GM12878 (cell line): ENCODE results near the gene ZBTB21. TPM values are rescaled to one million over a fixed set of nuclear protein-coding genes. Genes with fewer than 3 reads are reported as not detected.

Experiments
- ATAC-seq: fragments of 200-7000 bp; cut with Tn5 transposase; 3 replicates; pipeline ENCODE4 v1.9.1; 2020; ENCODE audit warnings: mild to moderate bottlenecking, moderate library complexity
- BruUV-seq: library from RNA; stranded (reverse); fragments of 400-500 nt; replicated peaks from 2 replicates; lab custom pipeline; 2021; lab: Mats Ljungman, UMichigan
- CTCF ChIA-PET: fragments of 300-600 bp; sonication (Branson Sonifier 250); formaldehyde crosslinking; extraction: SDS; loops from one replicate; lab custom pipeline; 2021; ENCODE audit warnings: inconsistent platforms; lab: Yijun Ruan, JAX
- POLR2A ChIA-PET: fragments of 350-600 bp; formaldehyde crosslinking; extraction: SDS; loops from one replicate; lab custom pipeline; 2021; ENCODE audit warnings: inconsistent platforms; lab: Charles Lee
- RAD21 ChIA-PET: fragments of 300-600 bp; sonication (Branson Sonifier 250); formaldehyde crosslinking; loops from one replicate; lab custom pipeline; 2023; ENCODE audit warnings: antibody characterized with exemption; ENCODE audit not compliant: unreplicated experiment; lab: Charles Lee
- SMC1A ChIA-PET: fragments of 300-600 bp; sonication (Branson Sonifier 250); formaldehyde crosslinking; loops from one replicate; lab custom pipeline; 2023; ENCODE audit not compliant: unreplicated experiment, uncharacterized antibody; lab: Charles Lee
- DNase-seq: peaks from one replicate; pipeline ENCODE4 v3.0.0-alpha.2; 2011; ENCODE audit warnings: low read depth, low spot score
- FAIRE-seq: peaks from 3 replicates; lab custom pipeline; 2011; peaks lifted over from hg19 to GRCh38; lab: Jason Lieb, UNC
- H2AFZ ChIP-seq: 2 replicates; pipeline ENCODE4 v1.6.0; 2011; ENCODE audit warnings: low read depth, low read length, control low read depth; ENCODE audit not compliant: control insufficient read depth
- H3K27ac ChIP-seq: 2 replicates; pipeline ENCODE4 v1.5.1; 2011; ENCODE audit warnings: control low read depth; ENCODE audit not compliant: control insufficient read depth, insufficient read depth
- H3K27me3 ChIP-seq, 2 experiments: replicated peaks in 1 of 2; 2 replicates each; pipeline versions ENCODE4 v1.6.0 to v1.6.1; 2011; ENCODE audit warnings: low read length in 1 of 2; ENCODE audit not compliant: control insufficient read depth in 2 of 2, insufficient read depth in 2 of 2
- H3K36me3 ChIP-seq, 2 experiments: 2 replicates each; pipeline ENCODE4 v1.5.1; 2011; ENCODE audit warnings: low read length in 1 of 2; ENCODE audit not compliant: control insufficient read depth in 2 of 2, insufficient read depth in 2 of 2
- H3K4me1 ChIP-seq: 2 replicates; pipeline ENCODE4 v1.6.1; 2011; ENCODE audit warnings: mild to moderate bottlenecking, low read length, moderate library complexity, mixed read lengths; ENCODE audit not compliant: control insufficient read depth, insufficient read depth
- H3K4me2 ChIP-seq: 2 replicates; pipeline ENCODE4 v1.6.0; 2011; ENCODE audit warnings: control low read depth; ENCODE audit not compliant: control insufficient read depth, insufficient read depth
- H3K4me3 ChIP-seq: fragments of 200-600 bp; sonication (generic); 2 replicates; pipeline ENCODE4 v1.5.1; 2016
- H3K79me2 ChIP-seq: 2 replicates; pipeline ENCODE4 v1.6.0; 2011; ENCODE audit warnings: low read length; ENCODE audit not compliant: control insufficient read depth, insufficient read depth
- H3K9ac ChIP-seq: 2 replicates; pipeline ENCODE4 v1.8.0; 2011; ENCODE audit warnings: low read length, control low read depth, mixed read lengths; ENCODE audit not compliant: control insufficient read depth, insufficient read depth
- H3K9me3 ChIP-seq: replicated peaks from 3 replicates; pipeline ENCODE4 v1.5.1; 2011; ENCODE audit warnings: mild to moderate bottlenecking, low read length; ENCODE audit not compliant: control insufficient read depth, insufficient read depth
- H4K20me1 ChIP-seq: 2 replicates; pipeline ENCODE4 v1.6.0; 2011; ENCODE audit not compliant: control insufficient read depth, insufficient read depth
- ATF7 ChIP-seq: fragments of 450-650 bp; IDR thresholded peaks from 2 replicates; pipeline ENCODE4 v1.6.1; 2016; ENCODE audit warnings: low read depth, mild to moderate bottlenecking
- BHLHE40 ChIP-seq, 2 experiments: fragments of 450-650 bp in 1 of 2; IDR thresholded peaks; 2 replicates each; pipeline ENCODE4 v1.6.1; 2011 to 2017; ENCODE audit warnings: low read depth in 2 of 2, borderline replicate concordance in 1 of 2, improper control_type of control experiment in 1 of 2, low read length in 1 of 2, mild to moderate bottlenecking in 1 of 2
- CREM ChIP-seq: IDR thresholded peaks from 2 replicates; pipeline ENCODE4 v1.6.1; 2014; ENCODE audit warnings: antibody characterized with exemption, low read depth
- ELK1 ChIP-seq: IDR thresholded peaks from 2 replicates; pipeline ENCODE4 v1.6.1; 2012; ENCODE audit warnings: low read depth, low read length, improper control_type of control experiment
- FOS ChIP-seq: IDR thresholded peaks from 3 replicates; pipeline ENCODE4 v1.6.1; 2011; ENCODE audit warnings: borderline replicate concordance; ENCODE audit not compliant: insufficient read length; ENCODE audit errors: extremely low read depth
- FOXK2 ChIP-seq: fragments of 450-650 bp; IDR thresholded peaks from 2 replicates; pipeline ENCODE4 v1.6.1; 2017; ENCODE audit warnings: mild to moderate bottlenecking, moderate library complexity
- IKZF1 ChIP-seq: fragments of 450-650 bp; conservative IDR thresholded peaks from 2 replicates; pipeline ENCODE4 v1.6.1; 2017; ENCODE audit warnings: antibody characterized with exemption, mild to moderate bottlenecking
- NFIC ChIP-seq: IDR thresholded peaks from 2 replicates; pipeline ENCODE4 v1.6.1; 2012; ENCODE audit warnings: low read depth, mild to moderate bottlenecking, inconsistent platforms, low read length, moderate library complexity
- NFYB ChIP-seq: IDR thresholded peaks from 2 replicates; pipeline ENCODE4 v1.6.1; 2011; ENCODE audit warnings: low read depth, mild to moderate bottlenecking, low read length, improper control_type of control experiment, moderate library complexity; ENCODE audit not compliant: insufficient read depth
- USF1 ChIP-seq: IDR thresholded peaks from 2 replicates; pipeline ENCODE4 v1.6.1; 2011; ENCODE audit warnings: borderline replicate concordance, low read depth, mild to moderate bottlenecking, moderate library complexity, mixed read lengths, low read length; ENCODE audit not compliant: insufficient read depth; ENCODE audit errors: extremely low read length
- ZBED1 ChIP-seq: IDR thresholded peaks from 2 replicates; pipeline ENCODE4 v1.6.1; 2016; ENCODE audit warnings: borderline replicate concordance
- ZZZ3 ChIP-seq: IDR thresholded peaks from 2 replicates; pipeline ENCODE4 v1.6.1; 2011; ENCODE audit warnings: low read depth; ENCODE audit not compliant: control insufficient read depth, insufficient read length
- WGBS: methylation state at CpG from one replicate; pipeline ENCODE4 v1.1.6; 2016; ENCODE audit warnings: low lambda C conversion rate; ENCODE audit not compliant: insufficient replicate concordance, insufficient coverage; ENCODE audit errors: missing lambda C conversion rate; 5-methylcytosine and 5-hydroxymethylcytosine counted together
- in situ Hi-C: fragments of 300-500 bp; cut with MboI; formaldehyde crosslinking; loops from 9 replicates; pipeline ENCODE4 v1.14.3; 2018; ENCODE audit warnings: mixed read lengths
- intact Hi-C: fragments of 100-400 bp; cut with micrococcal nuclease; formaldehyde crosslinking; loops from one replicate; pipeline ENCODE4 v1.14.2; 2022; ENCODE audit not compliant: unreplicated experiment
- polyA plus RNA-seq, 11 experiments: library from polyadenylated mRNA; depleted of rRNA in 4 of 11; unstranded in 6 of 11; stranded (reverse) in 5 of 11; fragments of >200 nt; fragmentation: Nextera tagmentation in 4 of 11; fragmentation: Illumina TruSeq in 1 of 11; extraction: Ambion mirVana in 4 of 11; extraction: Trizol in 1 of 11; gene quantifications; 1 replicate in 1 of 11; 2 replicates in 10 of 11; pipeline versions ENCODE4 v1.2.1 to v1.2.3, GENCODE V29; 2011 to 2016; ENCODE audit warnings: inconsistent platforms in 2 of 11, missing spikeins in 2 of 11, low read depth in 1 of 11
- total RNA-seq, 4 experiments: library from RNA; depleted of rRNA in 3 of 4; stranded (reverse); fragments of >200 nt in 3 of 4; fragmentation: Illumina TruSeq in 1 of 4; extraction: Trizol in 1 of 4; gene quantifications; 2 replicates each; pipeline versions ENCODE4 v1.2.1 to v1.2.3, GENCODE V29; 2013 to 2021
- TF ChIP-seq, protein P1 (sequence below): fragments of 150-350 bp; IDR thresholded peaks from 2 replicates; pipeline ENCODE4 v1.6.1; 2014; ENCODE audit warnings: mild to moderate bottlenecking, low read depth, low read length
- TF ChIP-seq, protein P2 (sequence below): IDR thresholded peaks from 2 replicates; pipeline ENCODE4 v1.6.1; 2011; ENCODE audit warnings: mild to moderate bottlenecking, low read depth, low read length, moderate library complexity; ENCODE audit not compliant: insufficient replicate concordance
- TF ChIP-seq, protein P3 (sequence below): fragments of 450-650 bp; formaldehyde crosslinking; IDR thresholded peaks from 2 replicates; pipeline ENCODE4 v1.4.0; 2022; ENCODE audit warnings: mild to moderate bottlenecking, moderate library complexity

The ZBTB21 gene
- total and polyA plus RNA-seq, 10 of the 15 experiments (the other 5 are each of a cell fraction or from before 2014, with no cell fraction given), result 1.8 to 21.6 (median 10.6) TPM

- no peaks in the 10 kb centered on the region for H3K79me2 ChIP-seq
- in situ Hi-C loops, result no loop called here
- no peak overlapping the region for H3K4me2 ChIP-seq
- H3K27ac ChIP-seq, result no peak overlapping the region
- no peak overlapping the region for H2AFZ ChIP-seq
- no peaks in the 10 kb centered on the region for H3K27me3 ChIP-seq
- CTCF ChIA-PET, result interaction anchor here (1.0 kb wide), 1 partner anchor 87 kb away, joined by 3 read pairs; no protein-coding TSS in a partner anchor
- no peaks in the 10 kb centered on the region for H4K20me1 ChIP-seq
- H3K9ac ChIP-seq, result no peak overlapping the region
- SMC1A ChIA-PET, result interaction anchor here (2.1 kb wide), 1 partner anchor 78 kb away, joined by 8 read pairs; no protein-coding TSS in a partner anchor
- no peaks in the 10 kb centered on the region for H3K9me3 ChIP-seq
- DNase-seq, result no peak
- WGBS, result 68% methylated on average over 4 of the region's 4 CpGs
- no peak for TF ChIP-seq FOXK2
- TF ChIP-seq FOS, result no peak
- TF ChIP-seq ZZZ3, result no peak
- no peak for TF ChIP-seq CREM
- no peak for TF ChIP-seq BHLHE40 (IDR thresholded peaks at IDR 0.05; ENCODE audit: borderline replicate concordance in 1 of 2, low read depth in 2 of 2, low read length in 1 of 2)
- TF ChIP-seq, protein P1, sequence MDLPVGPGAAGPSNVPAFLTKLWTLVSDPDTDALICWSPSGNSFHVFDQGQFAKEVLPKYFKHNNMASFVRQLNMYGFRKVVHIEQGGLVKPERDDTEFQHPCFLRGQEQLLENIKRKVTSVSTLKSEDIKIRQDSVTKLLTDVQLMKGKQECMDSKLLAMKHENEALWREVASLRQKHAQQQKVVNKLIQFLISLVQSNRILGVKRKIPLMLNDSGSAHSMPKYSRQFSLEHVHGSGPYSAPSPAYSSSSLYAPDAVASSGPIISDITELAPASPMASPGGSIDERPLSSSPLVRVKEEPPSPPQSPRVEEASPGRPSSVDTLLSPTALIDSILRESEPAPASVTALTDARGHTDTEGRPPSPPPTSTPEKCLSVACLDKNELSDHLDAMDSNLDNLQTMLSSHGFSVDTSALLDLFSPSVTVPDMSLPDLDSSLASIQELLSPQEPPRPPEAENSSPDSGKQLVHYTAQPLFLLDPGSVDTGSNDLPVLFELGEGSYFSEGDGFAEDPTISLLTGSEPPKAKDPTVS, result no peak
- no peak for TF ChIP-seq NFYB
- no peak for TF ChIP-seq IKZF1
- TF ChIP-seq, protein P2, sequence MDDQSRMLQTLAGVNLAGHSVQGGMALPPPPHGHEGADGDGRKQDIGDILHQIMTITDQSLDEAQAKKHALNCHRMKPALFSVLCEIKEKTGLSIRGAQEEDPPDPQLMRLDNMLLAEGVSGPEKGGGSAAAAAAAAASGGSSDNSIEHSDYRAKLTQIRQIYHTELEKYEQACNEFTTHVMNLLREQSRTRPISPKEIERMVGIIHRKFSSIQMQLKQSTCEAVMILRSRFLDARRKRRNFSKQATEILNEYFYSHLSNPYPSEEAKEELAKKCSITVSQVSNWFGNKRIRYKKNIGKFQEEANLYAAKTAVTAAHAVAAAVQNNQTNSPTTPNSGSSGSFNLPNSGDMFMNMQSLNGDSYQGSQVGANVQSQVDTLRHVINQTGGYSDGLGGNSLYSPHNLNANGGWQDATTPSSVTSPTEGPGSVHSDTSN, result no peak
- TF ChIP-seq NFIC, result no peak
- TF ChIP-seq ZBED1, result no peak
- TF ChIP-seq USF1, result no peak
- TF ChIP-seq, protein P3, sequence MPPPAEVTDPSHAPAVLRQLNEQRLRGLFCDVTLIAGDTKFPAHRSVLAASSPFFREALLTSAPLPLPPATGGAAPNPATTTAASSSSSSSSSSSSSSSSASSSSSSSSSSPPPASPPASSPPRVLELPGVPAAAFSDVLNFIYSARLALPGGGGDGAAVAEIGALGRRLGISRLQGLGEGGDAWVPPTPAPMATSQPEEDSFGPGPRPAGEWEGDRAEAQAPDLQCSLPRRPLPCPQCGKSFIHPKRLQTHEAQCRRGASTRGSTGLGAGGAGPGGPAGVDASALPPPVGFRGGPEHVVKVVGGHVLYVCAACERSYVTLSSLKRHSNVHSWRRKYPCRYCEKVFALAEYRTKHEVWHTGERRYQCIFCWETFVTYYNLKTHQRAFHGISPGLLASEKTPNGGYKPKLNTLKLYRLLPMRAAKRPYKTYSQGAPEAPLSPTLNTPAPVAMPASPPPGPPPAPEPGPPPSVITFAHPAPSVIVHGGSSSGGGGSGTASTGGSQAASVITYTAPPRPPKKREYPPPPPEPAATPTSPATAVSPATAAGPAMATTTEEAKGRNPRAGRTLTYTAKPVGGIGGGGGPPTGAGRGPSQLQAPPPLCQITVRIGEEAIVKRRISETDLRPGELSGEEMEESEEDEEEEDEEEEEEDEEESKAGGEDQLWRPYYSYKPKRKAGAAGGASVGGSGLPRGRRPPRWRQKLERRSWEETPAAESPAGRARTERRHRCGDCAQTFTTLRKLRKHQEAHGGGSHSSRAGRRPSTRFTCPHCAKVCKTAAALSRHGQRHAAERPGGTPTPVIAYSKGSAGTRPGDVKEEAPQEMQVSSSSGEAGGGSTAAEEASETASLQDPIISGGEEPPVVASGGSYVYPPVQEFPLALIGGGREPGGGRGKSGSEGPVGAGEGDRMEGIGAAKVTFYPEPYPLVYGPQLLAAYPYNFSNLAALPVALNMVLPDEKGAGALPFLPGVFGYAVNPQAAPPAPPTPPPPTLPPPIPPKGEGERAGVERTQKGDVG (CRISPR knock-in tag), result no peak
- TF ChIP-seq ELK1, result no peak
- no peak for TF ChIP-seq ATF7
- TF ChIP-seq, all 136 proteins: peak for 0
- H3K4me1 ChIP-seq, result peaks cover 13% of the 10 kb centered on the region
- no TSS peak for BruUV-seq
- H3K4me3 ChIP-seq, result no peak overlapping the region
- H3K36me3 ChIP-seq, result no peaks in the 10 kb centered on the region
- ATAC-seq (no peak), FAIRE-seq (no peak)
- POLR2A ChIA-PET, result no interaction called here
- RAD21 ChIA-PET, result interaction anchor here (0.9 kb wide), 1 partner anchor 33 kb away, joined by 4 read pairs; no protein-coding TSS in a partner anchor
- intact Hi-C loops, result no loop called here
Measured at GRCh38 chr21:42030311-42030710, 20.2 kb upstream of the ZBTB21 start.
